PC-9 (cell line): ENCODE data around the gene HSDL1. TPM values are rescaled to one million over a fixed set of nuclear protein-coding genes. Genes with fewer than 3 reads are reported as not detected.
A peak's percentile ranks its signal among the peaks of the same experiment; 100 is the strongest.

ENCODE experiments used
- BruUV-seq: library from RNA; stranded (reverse); fragments of 400-500 nt; replicated peaks from 2 replicates; lab custom pipeline; 2021; lab: Mats Ljungman, UMichigan
- CTCF ChIA-PET: fragments of 300-600 bp; sonication (Branson Sonifier 250); formaldehyde crosslinking; loops from one replicate; lab custom pipeline; 2022; ENCODE audit warnings: antibody characterized with exemption; lab: Charles Lee
- POLR2A ChIA-PET: fragments of 300-600 bp; sonication (Branson Sonifier 250); formaldehyde crosslinking; loops from one replicate; lab custom pipeline; 2022; ENCODE audit warnings: antibody characterized with exemption; ENCODE audit not compliant: unreplicated experiment; lab: Charles Lee
- DNase-seq, 2 experiments: peaks; one replicate each; pipeline versions ENCODE4 v3.0.0 to v3.0.0-alpha.2; 2015 to 2022; ENCODE audit warnings: mixed read lengths in 1 of 2
- H2AFZ ChIP-seq: fragments of 200-600 bp; sonication (generic); 2 replicates; pipeline ENCODE4 v1.8.1; 2017; ENCODE audit warnings: antibody characterized with exemption
- H3F3A ChIP-seq: fragments of 200-600 bp; sonication (generic); 2 replicates; pipeline ENCODE4 v1.8.1; 2017; ENCODE audit warnings: antibody characterized with exemption, mild to moderate bottlenecking, low read depth; ENCODE audit not compliant: insufficient read depth
- H3K27ac ChIP-seq: fragments of 200-600 bp; sonication (generic); 2 replicates; pipeline ENCODE4 v1.6.1; 2016; ENCODE audit warnings: mixed run types
- H3K27me3 ChIP-seq: fragments of 200-600 bp; sonication (generic); 2 replicates; pipeline ENCODE4 v1.6.1; 2016; ENCODE audit warnings: low read depth, mixed run types; ENCODE audit not compliant: insufficient read depth
- H3K36me3 ChIP-seq: fragments of 200-600 bp; sonication (generic); 2 replicates; pipeline ENCODE4 v1.6.1; 2016; ENCODE audit warnings: low read depth, mixed run types
- H3K4me1 ChIP-seq: fragments of 200-600 bp; sonication (generic); replicated peaks from 2 replicates; pipeline ENCODE4 v1.6.1; 2016; ENCODE audit warnings: mixed run types; ENCODE audit not compliant: insufficient read depth
- H3K4me2 ChIP-seq: fragments of 200-600 bp; sonication (generic); 2 replicates; pipeline ENCODE4 v1.6.1; 2017; ENCODE audit warnings: mixed run types
- H3K4me3 ChIP-seq: fragments of 200-600 bp; sonication (generic); 2 replicates; pipeline ENCODE4 v1.6.1; 2016; ENCODE audit warnings: mixed run types
- H3K79me2 ChIP-seq: fragments of 200-600 bp; sonication (generic); 2 replicates; pipeline ENCODE4 v1.6.1; 2017; ENCODE audit warnings: low read depth, mixed run types
- H3K9me2 ChIP-seq: fragments of 200-600 bp; sonication (generic); 2 replicates; pipeline ENCODE4 v1.8.1; 2017; ENCODE audit warnings: mild to moderate bottlenecking; ENCODE audit not compliant: insufficient read depth
- H3K9me3 ChIP-seq: fragments of 200-600 bp; sonication (generic); 2 replicates; pipeline ENCODE4 v1.8.1; 2016; ENCODE audit warnings: low read depth; ENCODE audit not compliant: insufficient read depth
- H4K20me1 ChIP-seq: fragments of 200-600 bp; sonication (generic); 2 replicates; pipeline ENCODE4 v1.8.1; 2017; ENCODE audit not compliant: insufficient read depth
- EZH2 ChIP-seq: fragments of 200-600 bp; sonication (generic); IDR thresholded peaks from 2 replicates; pipeline ENCODE4 v1.8.0; 2017; ENCODE audit warnings: antibody characterized with exemption, low read depth
- intact Hi-C: fragments of 100-400 bp; cut with micrococcal nuclease; formaldehyde crosslinking; loops from one replicate; pipeline ENCODE4 v1.10.0; 2022; ENCODE audit not compliant: unreplicated experiment
- total RNA-seq: library from RNA; stranded (reverse); gene quantifications from 2 replicates; pipeline ENCODE4 v1.2.3, GENCODE V29; 2021
- TF ChIP-seq, protein P1 (sequence below): fragments of 200-600 bp; sonication (generic); conservative IDR thresholded peaks from 2 replicates; pipeline ENCODE4 v1.6.1; 2017; ENCODE audit warnings: mixed run types, antibody characterized with exemption, mild to moderate bottlenecking, moderate library complexity

HSDL1 gene
- total RNA-seq, 1 experiment from 2014 or later = 32.1 TPM

DNA sequence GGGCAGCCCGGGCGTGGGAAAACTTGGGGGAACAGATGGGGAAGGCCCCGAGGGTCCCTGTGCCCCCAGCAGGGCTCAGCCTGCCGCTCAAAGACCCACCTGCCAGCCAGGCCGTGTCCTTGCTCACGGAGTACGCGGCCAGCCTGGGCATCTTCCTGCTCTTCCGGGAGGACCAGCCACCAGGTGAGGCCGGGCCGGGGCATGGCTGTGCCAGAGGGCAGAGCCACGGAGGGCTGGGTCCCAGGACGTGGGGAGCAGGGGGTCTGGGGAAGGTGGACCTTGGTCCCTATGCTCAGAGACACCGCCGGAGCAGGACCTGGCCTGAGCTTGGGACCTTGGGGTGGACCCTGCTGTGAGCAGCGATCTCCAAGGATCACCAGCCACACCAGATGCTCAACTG, 46.5 kb upstream of the HSDL1 start:
- no peaks in the 10 kb centered on the region for H3F3A ChIP-seq
- intact Hi-C loops = no loop called here
- ChIA-PET POLR2A (no interaction called here), CTCF (no interaction called here)
- BruUV-seq = no TSS peak
- H2AFZ ChIP-seq = no peak overlapping the region
- H3K9me2 ChIP-seq = no peaks in the 10 kb centered on the region
- H3K36me3 ChIP-seq = no peaks in the 10 kb centered on the region
- no peak overlapping the region for H3K4me3 ChIP-seq
- H4K20me1 ChIP-seq = no peaks in the 10 kb centered on the region
- TF ChIP-seq EZH2 = no peak
- TF ChIP-seq, protein P1, sequence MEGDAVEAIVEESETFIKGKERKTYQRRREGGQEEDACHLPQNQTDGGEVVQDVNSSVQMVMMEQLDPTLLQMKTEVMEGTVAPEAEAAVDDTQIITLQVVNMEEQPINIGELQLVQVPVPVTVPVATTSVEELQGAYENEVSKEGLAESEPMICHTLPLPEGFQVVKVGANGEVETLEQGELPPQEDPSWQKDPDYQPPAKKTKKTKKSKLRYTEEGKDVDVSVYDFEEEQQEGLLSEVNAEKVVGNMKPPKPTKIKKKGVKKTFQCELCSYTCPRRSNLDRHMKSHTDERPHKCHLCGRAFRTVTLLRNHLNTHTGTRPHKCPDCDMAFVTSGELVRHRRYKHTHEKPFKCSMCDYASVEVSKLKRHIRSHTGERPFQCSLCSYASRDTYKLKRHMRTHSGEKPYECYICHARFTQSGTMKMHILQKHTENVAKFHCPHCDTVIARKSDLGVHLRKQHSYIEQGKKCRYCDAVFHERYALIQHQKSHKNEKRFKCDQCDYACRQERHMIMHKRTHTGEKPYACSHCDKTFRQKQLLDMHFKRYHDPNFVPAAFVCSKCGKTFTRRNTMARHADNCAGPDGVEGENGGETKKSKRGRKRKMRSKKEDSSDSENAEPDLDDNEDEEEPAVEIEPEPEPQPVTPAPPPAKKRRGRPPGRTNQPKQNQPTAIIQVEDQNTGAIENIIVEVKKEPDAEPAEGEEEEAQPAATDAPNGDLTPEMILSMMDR = no peak
- no peaks in the 10 kb centered on the region for H3K27me3 ChIP-seq
- no peaks in the 10 kb centered on the region for H3K9me3 ChIP-seq
- H3K79me2 ChIP-seq = peaks cover 4% of the 10 kb centered on the region
- no peak overlapping the region for H3K27ac ChIP-seq
- DNase-seq = no peak
- no peaks in the 10 kb centered on the region for H3K4me1 ChIP-seq
- H3K4me2 ChIP-seq = no peak overlapping the region

DNA sequence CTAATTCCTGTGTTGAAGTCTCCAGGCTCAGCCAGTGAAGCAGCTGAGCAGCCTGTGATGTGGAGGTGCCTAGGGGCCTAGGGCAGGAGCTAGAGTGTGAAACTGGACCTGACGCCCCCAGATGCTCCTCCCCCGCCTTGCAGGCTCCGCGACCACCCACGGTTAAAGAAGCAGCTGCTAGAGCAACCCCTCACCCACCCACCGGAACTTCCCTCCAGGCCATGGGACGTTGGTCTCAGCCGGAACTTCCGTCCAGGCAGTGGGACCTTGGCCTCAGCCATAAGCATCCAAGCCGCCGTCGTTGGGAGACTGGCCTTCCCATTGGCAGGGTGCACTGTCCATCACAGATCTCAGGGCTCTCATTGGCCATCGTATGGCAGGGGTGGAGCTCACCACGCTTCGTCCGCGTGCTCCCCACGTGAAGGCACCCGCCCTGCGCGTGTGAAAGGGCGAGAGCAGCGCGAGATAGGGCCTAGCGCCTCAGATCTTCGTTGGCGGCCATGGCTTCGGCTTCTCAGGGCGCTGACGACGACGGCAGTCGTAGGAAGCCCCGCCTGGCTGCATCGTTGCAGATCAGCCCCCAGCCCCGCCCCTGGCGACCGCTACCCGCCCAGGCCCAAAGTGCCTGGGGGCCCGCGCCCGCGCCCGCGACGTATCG, 45.9 kb upstream of the HSDL1 start, which contains the start of gene ADAD2:
Gene ADAD2 (plus strand): TSS at position 427 of the 658 bp plus-strand sequence. CDS start 74 bp downstream, at position 501.
- no peaks in the 10 kb centered on the region for H3K9me3 ChIP-seq
- H4K20me1 ChIP-seq = no peaks in the 10 kb centered on the region
- H2AFZ ChIP-seq = no peak within 1 kb of the TSS
- DNase-seq = no peak
- H3K4me1 ChIP-seq = peaks cover 3% of the 10 kb centered on the region; the same call in 1 of the 2 replicates
- ChIA-PET CTCF (interaction anchor here (1.1 kb wide), 1 partner anchor 121 kb away, joined by 3 read pairs; no protein-coding TSS in a partner anchor), POLR2A (no interaction called here)
- H3K27me3 ChIP-seq = no peaks in the 10 kb centered on the region
- TF ChIP-seq EZH2 = no peak
- TF ChIP-seq, protein P1 = no peak
- peaks cover 10% of the 10 kb centered on the region for H3K79me2 ChIP-seq
- H3K4me2 ChIP-seq = no peak within 1 kb of the TSS
- H3K9me2 ChIP-seq = no peaks in the 10 kb centered on the region
- intact Hi-C loops = no loop called here
- BruUV-seq = no TSS peak
- H3F3A ChIP-seq = no peaks in the 10 kb centered on the region
- no peak within 1 kb of the TSS for H3K4me3 ChIP-seq
- no peak within 1 kb of the TSS for H3K27ac ChIP-seq
- no peaks in the 10 kb centered on the region for H3K36me3 ChIP-seq

DNA sequence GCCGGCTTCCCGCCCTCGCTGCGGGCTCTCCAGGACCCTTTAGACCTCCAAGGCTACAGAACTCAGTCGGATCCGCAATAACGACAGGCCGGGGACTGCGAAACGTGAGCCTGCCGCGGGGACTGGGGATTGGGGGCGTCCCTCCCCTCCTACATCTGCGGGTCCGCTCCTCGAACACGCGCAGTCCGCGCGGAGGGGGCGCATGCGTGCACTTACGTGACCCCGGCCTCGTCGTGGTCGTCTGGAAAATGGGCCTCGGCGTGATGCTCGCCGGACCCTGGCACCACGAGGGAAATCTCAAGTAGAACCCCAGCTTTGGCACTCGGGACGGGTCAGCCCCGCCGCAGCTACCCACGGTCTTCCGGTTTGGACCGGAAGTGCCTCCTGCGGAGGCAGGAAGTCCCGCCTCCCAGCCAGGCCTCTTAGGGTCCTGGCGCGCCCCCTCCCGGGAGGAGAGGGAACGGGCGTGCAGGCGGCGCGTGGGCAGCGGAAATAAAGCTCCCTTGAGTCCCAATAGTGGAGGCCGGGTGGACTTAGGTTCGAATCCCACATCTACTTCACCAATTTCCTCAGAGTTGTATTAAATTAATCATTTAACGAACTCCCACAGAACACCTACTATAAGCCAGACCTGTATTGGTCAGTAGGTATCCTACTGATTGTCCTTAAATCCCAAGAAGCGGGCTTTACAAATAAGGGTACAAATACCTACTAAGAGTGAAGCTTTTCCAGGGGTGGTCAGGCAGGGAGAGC, 41.9 kb upstream of the HSDL1 start, which contains the start of gene TAF1C:
Gene TAF1C (minus strand): TSS at position 373 of the 753 bp plus-strand sequence. CDS start 2,069 bp downstream, outside the sequence.
- Histone ChIP-seq H3F3A (no peaks in the 10 kb centered on the region), H3K4me1 (peaks cover 10% of the 10 kb centered on the region; the same call in 1 of the 2 replicates), H3K4me2 (peak within 1 kb of the TSS; percentile 96), H2AFZ (peak within 1 kb of the TSS; percentile 100), H3K27ac (no peak within 1 kb of the TSS), H3K36me3 (no peaks in the 10 kb centered on the region; the same call in 1 of the 2 replicates), H3K9me2 (no peaks in the 10 kb centered on the region), H4K20me1 (peaks cover 3% of the 10 kb centered on the region; the same call in 1 of the 2 replicates), H3K4me3 (peak within 1 kb of the TSS; percentile 99), H3K79me2 (peaks cover 34% of the 10 kb centered on the region), H3K9me3 (no peaks in the 10 kb centered on the region), H3K27me3 (no peaks in the 10 kb centered on the region)
- POLR2A ChIA-PET = interaction anchor here (0.7 kb wide), 1 partner anchor 126 kb away, joined by 6 read pairs; no protein-coding TSS in a partner anchor
- CTCF ChIA-PET = interaction anchor here (0.6 to 1.2 kb wide), 9 partner anchors 41 to 322 kb away, joined by 3 to 12 read pairs (median 4); partner anchors contain the start of gene MBTPS1
- intact Hi-C loops = loop anchor here (2.0 kb wide), 1 partner anchor 122 kb away; no protein-coding TSS in a partner anchor
- TSS peak; percentile 48 for BruUV-seq
- DNase-seq = peak; percentile 86 to 88
- no peak for TF ChIP-seq EZH2
- TF ChIP-seq, protein P1 = peak; percentile 93
